Endometrial microvascular endothelial cells (primary cell): ENCODE measurements around the gene CAND1. TPM values are rescaled to one million over a fixed set of nuclear protein-coding genes. Genes with fewer than 3 reads are reported as not detected.

Experiments used
- in situ Hi-C: cut with HindIII; loops from 2 replicates; pipeline ENCODE4 v1.10.0; 2017; ENCODE audit warnings: low sequenced_read_pairs, low pct_unique_long_range_greater_than_20kb; ENCODE audit errors: inconsistent ontology term
- total RNA-seq: library from RNA; depleted of rRNA; stranded (reverse); fragments of >200 nt; gene quantifications from one replicate; pipeline ENCODE4 v1.2.3, GENCODE V29; 2015; ENCODE audit errors: inconsistent ontology term

Gene CAND1
- 51.0 TPM for total RNA-seq

DNA sequence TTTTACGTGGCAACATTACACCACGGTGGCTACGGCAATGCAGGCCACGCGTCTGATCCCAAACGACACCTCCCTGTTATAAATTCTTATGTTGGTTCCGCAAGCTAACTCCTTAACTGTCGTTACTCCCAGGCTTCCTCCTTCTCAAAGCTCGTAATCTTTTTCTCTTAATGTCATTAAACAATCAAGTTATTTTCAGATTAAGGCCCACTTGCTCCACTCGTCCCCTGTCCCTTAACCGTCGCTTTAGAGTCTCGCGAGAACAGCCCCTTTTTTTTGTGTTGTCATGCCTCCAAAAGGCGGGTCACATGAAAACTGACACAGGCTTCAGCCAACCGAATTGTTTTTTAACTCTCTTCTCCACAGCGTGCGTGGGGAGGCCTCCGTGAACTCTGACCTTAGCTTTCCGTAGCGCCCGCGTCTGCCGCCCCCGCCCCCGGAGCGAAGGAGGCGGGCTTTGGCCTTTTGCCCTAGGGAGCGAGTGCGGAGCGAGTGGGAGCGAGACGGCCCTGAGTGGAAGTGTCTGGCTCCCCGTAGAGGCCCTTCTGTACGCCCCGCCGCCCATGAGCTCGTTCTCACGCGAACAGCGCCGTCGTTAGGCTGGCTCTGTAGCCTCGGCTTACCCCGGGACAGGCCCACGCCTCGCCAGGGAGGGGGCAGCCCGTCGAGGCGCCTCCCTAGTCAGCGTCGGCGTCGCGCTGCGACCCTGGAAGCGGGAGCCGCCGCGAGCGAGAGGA, at the start of gene CAND1:
Gene CAND1, plus strand, starts transcription at position 463 of the 737 bp plus-strand sequence. CDS start 360 bp downstream, outside the sequence.
- in situ Hi-C loops, result no loop called here

DNA sequence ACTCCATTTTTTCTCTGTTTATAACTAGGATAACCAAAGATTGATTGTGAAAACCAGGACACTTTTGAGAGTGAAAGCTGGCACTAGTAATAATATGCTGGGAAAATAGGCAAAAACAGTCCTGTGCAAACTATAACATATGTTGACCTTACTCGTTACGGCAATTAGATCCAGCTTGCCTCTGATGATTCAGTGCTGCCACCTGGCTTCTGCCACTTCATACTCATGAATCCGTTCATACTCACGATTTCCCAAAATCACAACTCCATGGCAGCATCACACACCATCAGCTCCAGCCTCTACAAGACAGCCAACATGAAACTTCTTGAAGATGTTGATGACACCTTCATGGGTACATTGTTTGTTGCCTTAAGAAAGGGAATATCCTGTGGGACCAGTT, 49.1 kb upstream of the CAND1 start:
- in situ Hi-C loops, result no loop called here

DNA sequence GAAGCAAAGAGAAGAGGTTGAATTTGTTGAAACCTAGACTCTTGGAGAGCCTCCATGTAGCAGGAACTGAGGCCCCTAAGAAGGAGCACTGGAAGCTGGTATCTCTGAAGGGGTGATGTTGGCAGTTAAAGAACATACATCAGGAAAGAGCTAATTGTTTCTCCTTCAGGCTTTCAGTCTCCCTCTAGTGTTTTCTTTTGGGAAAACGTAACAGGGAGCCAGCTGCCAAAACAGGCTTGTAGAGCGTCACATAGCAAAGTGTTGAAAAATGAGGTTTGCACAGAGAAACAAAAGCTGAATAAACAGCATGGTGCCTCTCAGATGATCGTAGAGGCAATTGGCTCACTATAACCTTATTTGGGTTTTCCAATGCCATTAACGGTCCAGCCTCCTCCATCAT, 46.9 kb upstream of the CAND1 start:
- in situ Hi-C loops, result no loop called here

DNA sequence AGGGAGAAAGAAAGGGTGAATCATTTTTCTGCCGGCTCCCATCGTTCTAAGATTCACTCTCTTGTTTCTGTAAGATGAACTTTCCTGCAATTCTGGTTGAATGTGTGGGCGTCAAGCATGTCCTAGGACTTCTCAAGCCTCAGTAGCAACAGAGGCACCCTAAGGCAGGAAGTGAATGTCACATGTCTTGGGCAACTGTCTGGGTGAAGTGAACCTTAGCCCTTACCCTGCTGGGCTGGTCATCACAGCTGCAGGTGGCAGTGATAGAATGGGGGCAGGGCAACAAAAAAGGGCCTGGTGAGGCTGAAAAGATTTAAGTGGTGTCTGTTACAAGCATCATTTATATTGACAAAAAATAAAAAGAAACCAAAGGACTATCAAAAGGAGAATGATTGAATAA, 45.9 kb upstream of the CAND1 start:
- in situ Hi-C loops, result no loop called here

DNA sequence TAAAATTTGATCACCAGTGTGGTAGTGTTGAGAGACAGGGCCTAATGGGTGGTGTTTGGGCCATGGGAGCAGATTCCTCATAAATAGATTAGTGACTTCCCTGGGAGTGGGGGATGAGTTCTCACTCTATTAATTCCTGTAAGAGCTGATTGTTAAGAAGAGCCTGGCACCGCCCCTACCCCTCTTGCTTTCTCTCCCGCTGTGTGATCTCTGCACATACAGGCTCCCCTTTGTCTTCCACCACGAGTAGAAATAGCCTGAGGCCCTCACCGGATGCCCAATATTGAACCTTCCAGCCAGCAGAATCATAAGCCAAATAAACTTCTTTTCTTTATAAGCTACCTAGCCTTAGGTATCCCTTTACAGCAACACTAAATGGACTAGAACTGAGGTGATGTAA, 31.9 kb upstream of the CAND1 start:
- in situ Hi-C loops, result no loop called here

DNA sequence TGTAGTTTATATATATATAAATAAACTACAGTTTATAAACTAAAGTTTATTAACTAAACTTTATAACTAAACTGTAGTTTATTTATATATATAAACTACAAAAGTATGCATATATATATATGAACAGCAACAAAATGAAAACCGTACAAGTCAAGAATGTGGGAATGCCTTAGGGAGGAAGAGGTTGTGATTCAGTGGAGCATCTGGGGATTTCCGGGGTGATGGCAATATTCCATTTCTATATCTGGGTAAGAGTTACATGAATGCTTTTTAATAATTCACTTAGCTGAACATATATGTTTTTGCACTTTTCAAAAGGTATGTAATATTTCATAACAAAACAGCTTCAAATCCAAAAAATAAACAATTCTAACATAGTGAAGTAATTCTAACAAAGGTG, 30.1 kb upstream of the CAND1 start:
- in situ Hi-C loops, result no loop called here

DNA sequence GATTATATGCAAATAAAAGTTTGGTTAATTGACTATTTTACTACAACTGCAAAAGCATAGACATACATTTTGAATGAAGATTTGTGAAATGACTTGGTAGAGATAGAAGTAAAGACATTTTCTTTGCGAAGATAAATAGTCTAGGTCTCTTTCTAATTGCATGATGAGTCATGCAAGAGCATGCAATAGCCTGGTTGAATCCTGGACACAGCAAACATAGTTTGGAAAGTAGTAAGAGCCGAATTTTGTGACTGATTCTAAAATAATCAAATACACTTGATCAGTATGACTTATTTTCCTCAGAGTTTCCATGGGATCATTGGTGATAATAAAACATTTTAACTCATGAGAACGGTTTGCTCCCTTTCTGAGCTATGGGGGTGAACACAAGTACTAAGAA, 27.7 kb upstream of the CAND1 start:
- in situ Hi-C loops, result no loop called here

DNA sequence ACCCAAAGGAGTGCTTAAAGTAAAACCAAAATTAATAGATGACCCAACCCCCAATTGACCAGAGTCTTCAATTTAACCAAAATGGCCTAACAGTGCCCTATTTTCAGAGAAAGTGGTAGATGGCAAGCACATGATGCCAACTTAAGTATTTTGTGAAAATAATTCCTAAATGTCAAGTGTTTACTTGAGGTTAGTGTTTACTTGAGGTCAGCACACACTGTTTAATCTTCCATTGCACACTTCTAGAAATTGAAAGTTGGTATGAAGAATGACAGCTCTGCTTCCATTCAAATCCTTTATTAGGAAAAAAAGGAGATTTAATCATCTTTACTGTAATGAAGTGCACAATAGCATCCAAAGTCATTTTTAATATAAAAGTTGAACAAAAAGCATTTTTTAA, 25.9 kb upstream of the CAND1 start:
- in situ Hi-C loops, result no loop called here

DNA sequence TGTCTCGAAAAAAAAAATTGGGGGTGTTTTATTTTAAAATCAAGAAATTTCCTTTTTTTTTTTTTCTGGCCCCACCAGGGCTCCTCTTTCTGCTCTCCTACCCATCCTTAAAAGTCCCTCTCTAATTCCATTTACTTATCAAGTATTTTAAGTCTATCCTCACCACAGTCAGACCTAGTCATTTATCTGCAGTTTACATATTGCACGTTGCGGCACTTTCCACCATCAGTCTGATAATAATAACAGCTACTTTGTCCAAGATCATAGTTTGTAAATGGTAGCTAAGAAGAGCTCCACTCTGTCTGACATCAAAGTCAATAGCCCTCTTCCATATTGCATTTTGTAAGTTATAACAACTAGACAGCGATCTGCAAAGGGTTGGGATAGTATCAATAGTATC, 23.6 kb upstream of the CAND1 start:
- in situ Hi-C loops, result no loop called here

DNA sequence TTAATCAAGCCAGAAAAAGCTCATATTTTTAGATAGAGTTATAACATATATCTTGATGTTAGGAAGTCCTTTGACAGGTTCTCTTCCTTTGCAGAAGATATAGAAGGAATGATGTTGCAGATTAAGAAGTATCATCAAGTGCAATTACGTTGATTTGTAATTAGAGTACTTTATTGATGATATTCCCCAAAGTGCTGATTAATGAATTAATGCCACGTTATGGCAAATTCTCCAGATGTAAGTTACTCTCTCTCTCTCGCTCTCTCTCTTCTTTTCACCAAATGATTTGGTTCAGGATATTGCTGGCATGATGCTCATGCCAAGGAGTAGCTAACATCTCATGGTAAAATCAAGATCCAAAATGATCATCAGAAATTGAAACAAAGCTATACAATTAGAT, 18.1 kb upstream of the CAND1 start:
- in situ Hi-C loops, result no loop called here

DNA sequence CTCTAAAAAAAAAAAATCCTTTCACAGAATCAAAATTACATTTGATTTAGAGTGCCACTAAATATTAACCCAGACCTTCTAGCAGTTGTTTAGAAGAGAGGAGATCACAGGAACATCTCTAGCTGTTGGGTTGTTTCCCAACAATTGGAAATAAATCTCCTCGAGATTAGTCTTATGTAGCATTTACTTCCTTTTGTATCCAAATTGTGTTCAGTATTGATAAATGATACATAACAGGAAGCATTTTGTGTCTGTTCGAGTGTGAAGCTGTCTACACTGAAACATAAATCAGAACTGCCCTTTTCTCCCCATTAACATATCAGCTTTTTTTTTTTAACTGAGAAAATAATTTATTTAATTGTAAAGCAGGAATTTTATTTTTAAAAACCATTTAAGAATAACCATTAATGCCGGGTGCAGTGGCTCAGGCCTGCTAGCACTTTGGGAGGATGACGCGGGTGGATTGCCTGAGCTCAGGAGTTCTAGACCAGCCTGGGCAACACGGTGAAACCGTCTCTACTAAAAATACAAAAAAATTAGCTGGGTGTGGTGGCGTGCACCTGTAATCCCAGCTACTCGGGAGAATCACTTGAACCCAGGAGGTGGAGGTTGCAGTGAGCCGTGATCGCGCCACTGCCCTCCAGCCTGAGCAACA, 14.7 kb upstream of the CAND1 start:
- in situ Hi-C loops, result no loop called here

DNA sequence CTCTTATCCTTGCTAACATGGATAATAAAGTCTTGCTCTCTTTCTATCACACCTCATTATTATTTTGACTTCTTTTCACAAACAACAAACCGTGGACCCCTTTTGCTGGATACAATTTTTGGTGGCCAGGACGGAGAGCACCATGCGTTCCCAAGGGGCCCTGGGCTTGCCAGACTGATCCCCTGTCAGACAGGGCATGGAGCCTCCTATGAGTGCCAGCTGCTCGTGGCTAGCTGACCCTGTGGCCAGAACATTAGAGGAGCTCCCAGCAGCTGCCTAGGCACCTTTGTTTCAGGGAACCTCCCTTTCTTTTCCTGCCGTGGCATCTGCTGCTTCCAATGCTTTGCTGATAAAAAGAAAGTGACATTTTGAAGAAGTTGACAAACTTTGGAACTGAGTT, 12.5 kb upstream of the CAND1 start:
- in situ Hi-C loops, result no loop called here

DNA sequence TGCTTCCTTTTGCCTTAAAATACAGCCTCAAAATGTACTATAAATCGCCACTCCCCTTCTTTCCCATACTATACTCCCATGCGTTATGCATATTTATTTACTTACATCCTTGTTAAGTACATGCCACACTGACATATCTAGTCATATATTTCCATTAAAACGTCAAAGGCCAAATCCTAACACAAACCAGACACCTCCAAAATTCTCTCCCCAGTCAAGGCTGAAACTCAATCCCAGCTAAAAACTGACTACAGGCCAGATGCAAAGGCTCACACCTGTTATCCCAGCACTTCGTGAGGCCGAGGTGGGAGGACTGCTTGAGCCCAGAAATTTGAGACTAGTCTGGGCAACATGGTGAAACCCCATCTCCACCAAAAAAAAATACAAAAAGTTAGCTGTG, 5.7 kb upstream of the CAND1 start:
- in situ Hi-C loops, result no loop called here

DNA sequence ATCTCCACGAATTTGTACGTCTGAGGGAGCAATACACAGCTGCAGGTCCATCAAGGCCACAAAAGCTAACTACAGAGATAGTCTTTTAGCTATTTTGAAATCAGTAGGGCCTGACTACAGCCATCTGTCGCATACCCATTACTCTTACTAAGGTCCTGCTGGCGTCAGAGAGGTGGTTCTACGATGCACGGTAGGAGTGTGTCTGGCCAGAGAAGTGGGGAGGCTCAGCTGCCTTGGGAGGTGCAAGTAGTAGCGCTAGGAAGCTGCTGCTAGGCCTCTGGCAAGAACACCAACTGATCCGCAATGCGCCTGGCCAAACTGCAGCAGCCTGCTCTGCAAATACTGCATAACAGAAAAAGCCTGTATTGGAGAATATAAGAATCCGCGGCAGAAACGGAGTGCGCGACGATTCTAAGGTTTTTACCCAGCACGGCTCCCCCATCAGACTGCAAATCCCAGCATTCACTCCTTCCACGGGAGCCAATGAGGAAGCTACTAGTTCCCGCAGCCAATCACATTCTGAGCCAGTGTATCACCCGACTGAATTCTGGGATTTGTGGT, 743 bp upstream of the CAND1 start:
- in situ Hi-C loops, result no loop called here

DNA sequence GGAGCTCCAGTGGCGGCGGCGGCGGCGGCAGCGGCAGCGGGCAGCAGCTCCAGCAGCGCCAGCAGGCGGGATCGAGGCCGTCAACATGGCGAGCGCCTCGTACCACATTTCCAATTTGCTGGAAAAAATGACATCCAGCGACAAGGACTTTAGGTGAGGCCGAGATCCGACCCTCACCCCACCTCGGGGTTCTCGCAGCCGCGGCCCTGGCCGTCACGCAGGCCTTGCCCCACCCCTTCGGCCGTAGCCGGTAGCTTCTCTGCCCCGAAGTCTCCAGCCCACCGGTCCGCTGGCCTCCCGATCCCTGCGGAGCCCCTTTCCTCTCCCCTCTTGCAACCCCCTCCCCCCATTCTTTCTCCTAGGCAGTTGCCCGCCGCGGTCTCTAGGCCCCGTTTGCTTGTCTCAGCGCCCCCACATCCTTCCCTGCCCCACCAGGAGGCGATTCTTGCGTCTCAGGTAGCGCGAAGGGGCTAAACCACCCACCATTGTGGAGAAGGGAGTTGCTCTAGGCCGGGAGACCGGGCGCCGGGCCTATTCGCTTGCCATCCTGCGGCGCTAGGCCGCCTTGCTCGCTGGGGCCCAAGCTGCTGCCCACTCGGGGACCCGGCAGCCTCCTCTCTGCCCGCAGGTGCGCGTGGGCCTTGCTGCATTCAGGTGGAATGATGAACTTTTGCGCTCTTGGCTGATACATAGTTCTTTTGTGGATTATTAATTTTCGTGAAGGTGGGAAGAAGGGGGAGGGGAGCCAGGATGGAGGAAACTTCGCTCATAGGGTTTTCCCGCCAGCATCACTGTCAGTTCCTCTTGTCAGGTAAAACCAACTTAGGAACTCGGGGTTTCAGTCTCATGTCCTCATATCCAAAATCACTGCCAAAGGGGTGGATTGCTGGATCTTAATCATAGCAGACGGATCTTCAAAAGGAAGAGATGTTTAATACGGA, 745 bp downstream of the CAND1 start:
- in situ Hi-C loops, result no loop called here

DNA sequence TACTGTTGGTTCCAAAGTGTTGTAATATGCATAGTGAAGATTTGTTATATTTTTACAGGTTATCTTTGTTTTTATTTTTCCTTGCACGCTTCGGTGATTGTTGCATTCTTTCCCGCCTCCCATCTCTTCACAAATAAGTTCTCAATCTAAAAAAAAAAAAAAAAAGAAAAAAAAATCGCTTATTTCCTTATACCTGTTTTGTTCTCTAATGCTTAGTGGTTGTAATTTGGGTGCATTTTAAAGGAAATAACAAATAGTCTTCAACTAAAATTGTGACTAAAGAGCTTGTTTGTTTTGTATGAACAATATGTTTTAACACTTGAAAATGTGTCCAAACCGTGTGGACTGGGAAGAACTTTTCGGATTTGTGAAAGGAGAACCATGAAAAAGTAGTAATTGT, 1.5 kb downstream of the CAND1 start:
- in situ Hi-C loops, result no loop called here

DNA sequence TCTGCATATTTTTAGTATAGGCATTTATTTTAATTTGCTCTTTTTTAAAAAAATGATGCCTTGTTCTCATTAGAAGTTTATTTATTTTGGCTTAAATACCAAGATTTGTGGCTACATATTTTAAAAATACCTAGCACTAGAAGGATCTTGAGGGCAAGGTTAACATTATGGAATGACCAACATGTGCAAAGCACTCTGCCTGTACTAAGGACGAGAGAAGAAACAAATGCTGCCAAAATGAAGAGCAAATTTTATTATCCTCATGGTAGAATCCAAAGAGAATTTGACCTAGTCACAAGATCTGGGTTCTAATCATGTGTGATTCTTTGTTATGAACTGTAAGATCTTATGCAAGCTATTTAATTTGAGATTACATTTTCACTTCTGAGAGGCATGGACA, 2.8 kb downstream of the CAND1 start:
- in situ Hi-C loops, result no loop called here

DNA sequence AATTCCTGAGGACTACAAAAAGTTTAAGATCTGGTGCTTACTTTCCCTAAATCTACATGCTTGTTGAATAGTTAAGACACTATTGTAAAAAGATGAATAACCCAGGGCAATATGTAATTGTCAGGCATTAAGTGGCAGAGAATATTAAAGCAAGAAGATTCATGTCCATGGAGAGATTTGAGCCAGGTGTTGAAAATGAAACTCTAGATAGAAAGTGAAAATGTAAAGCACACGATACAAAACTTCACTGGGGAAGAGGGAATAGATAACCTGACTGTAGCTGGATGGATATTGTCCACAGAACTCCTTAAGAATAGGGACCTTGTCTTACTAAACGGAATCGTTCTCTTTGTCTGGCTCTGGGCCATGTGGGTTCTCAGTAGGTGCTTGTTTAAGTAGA, 5.0 kb downstream of the CAND1 start:
- in situ Hi-C loops, result no loop called here

DNA sequence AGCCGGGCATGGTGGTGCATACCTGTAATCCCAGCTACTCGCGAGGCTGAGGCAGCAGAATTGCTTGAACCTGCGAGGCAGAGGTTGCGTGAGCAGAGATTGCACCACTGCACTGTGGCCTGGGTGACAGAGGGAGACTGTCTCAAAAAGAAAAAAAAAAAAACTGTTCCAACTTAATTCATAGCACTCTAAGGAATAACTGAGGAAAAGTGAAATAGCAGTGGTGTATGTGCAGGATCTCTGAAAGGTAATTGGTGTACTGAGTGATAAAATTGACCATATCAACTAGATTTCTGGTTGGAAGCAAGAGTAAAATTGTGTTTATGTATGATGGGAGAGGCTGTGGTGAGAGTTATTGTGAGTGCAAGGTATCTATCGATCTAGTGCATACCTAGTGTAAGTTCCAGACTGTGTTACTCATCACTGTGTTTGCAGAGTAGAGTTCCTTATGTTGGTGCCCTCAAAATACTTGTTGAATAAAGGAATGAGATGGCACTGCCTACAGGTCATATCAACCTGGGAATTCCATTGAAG, 6.3 kb downstream of the CAND1 start:
- in situ Hi-C loops, result no loop called here
